ENCODE results near the gene SSBP4.

SSBP4 gene

GRCh38 chr19:18432275-18433014 lies 13.2 kb downstream of the SSBP4 start:
- H3K9me3 ChIP-seq (ENCODE audit: insufficient read depth, low read length, severe bottlenecking), result no peaks in the 10 kb centered on the region
- no peak overlapping the region for H3K9ac ChIP-seq (ENCODE audit: low read depth, low read length)
- no peak overlapping the region for H3K4me3 ChIP-seq (ENCODE audit: low read depth in 1 of 2, low read length in 2 of 2)
- no peak overlapping the region for H2AFZ ChIP-seq (ENCODE audit: low read depth, low read length)
- ATAC-seq (ENCODE audit: insufficient read depth, low read depth) (no peak), DNase-seq (no peak)
- H4K20me1 ChIP-seq (ENCODE audit: insufficient read depth, low read length), result peaks cover 50% of the 10 kb centered on the region
- no peak overlapping the region for H3K4me2 ChIP-seq (ENCODE audit: insufficient read depth, low read length)
- H3K36me3 ChIP-seq (ENCODE audit: insufficient read depth, low read length), result peaks cover 27% of the 10 kb centered on the region
- no peak overlapping the region for H3K27ac ChIP-seq (ENCODE audit: low read length)
- H3K79me2 ChIP-seq (ENCODE audit: insufficient read depth, low read length), result peaks cover 13% of the 10 kb centered on the region
- TF ChIP-seq CTCF (IDR thresholded peaks at IDR 0.05; ENCODE audit: borderline replicate concordance, extremely low read depth, low read length, poor library complexity, severe bottlenecking), result no peak
- no peak for TF ChIP-seq EZH2 (IDR thresholded peaks at IDR 0.05; ENCODE audit: borderline replicate concordance, low read depth, low read length, severe bottlenecking)
- peaks cover 44% of the 10 kb centered on the region for H3K4me1 ChIP-seq (ENCODE audit: insufficient read depth, low read length)
- no peaks in the 10 kb centered on the region for H3K27me3 ChIP-seq (ENCODE audit: insufficient read depth, low read length, poor library complexity)

GRCh38 chr19:18433015-18433691 lies 14.0 kb downstream of the SSBP4 start:
- peaks cover 27% of the 10 kb centered on the region for H3K36me3 ChIP-seq (ENCODE audit: insufficient read depth, low read length)
- H3K27ac ChIP-seq (ENCODE audit: low read length), result no peak overlapping the region
- peaks cover 46% of the 10 kb centered on the region for H4K20me1 ChIP-seq (ENCODE audit: insufficient read depth, low read length)
- DNase-seq (no peak), ATAC-seq (ENCODE audit: insufficient read depth, low read depth) (no peak)
- no peak overlapping the region for H3K4me3 ChIP-seq (ENCODE audit: low read depth in 1 of 2, low read length in 2 of 2)
- H2AFZ ChIP-seq (ENCODE audit: low read depth, low read length), result no peak overlapping the region
- peaks cover 13% of the 10 kb centered on the region for H3K79me2 ChIP-seq (ENCODE audit: insufficient read depth, low read length)
- TF ChIP-seq CTCF (IDR thresholded peaks at IDR 0.05; ENCODE audit: borderline replicate concordance, extremely low read depth, low read length, poor library complexity, severe bottlenecking) (no peak), EZH2 (IDR thresholded peaks at IDR 0.05; ENCODE audit: borderline replicate concordance, low read depth, low read length, severe bottlenecking) (no peak)
- H3K4me2 ChIP-seq (ENCODE audit: insufficient read depth, low read length), result no peak overlapping the region
- H3K9me3 ChIP-seq (ENCODE audit: insufficient read depth, low read length, severe bottlenecking), result no peaks in the 10 kb centered on the region
- H3K27me3 ChIP-seq (ENCODE audit: insufficient read depth, low read length, poor library complexity), result no peaks in the 10 kb centered on the region
- peaks cover 45% of the 10 kb centered on the region for H3K4me1 ChIP-seq (ENCODE audit: insufficient read depth, low read length)
- H3K9ac ChIP-seq (ENCODE audit: low read depth, low read length), result no peak overlapping the region

- TF ChIP-seq EZH2 (IDR thresholded peaks at IDR 0.05; ENCODE audit: borderline replicate concordance, low read depth, low read length, severe bottlenecking) (no peak), CTCF (IDR thresholded peaks at IDR 0.05; ENCODE audit: borderline replicate concordance, extremely low read depth, low read length, poor library complexity, severe bottlenecking) (no peak)
- Histone ChIP-seq H2AFZ (ENCODE audit: low read depth, low read length) (no peak overlapping the region), H3K27me3 (ENCODE audit: insufficient read depth, low read length, poor library complexity) (no peaks in the 10 kb centered on the region), H3K4me2 (ENCODE audit: insufficient read depth, low read length) (no peak overlapping the region), H3K9me3 (ENCODE audit: insufficient read depth, low read length, severe bottlenecking) (no peaks in the 10 kb centered on the region), H3K9ac (ENCODE audit: low read depth, low read length) (no peak overlapping the region), H3K4me3 (ENCODE audit: low read depth in 1 of 2, low read length in 2 of 2) (no peak overlapping the region), H3K36me3 (ENCODE audit: insufficient read depth, low read length) (peaks cover 27% of the 10 kb centered on the region), H3K79me2 (ENCODE audit: insufficient read depth, low read length) (peaks cover 13% of the 10 kb centered on the region), H4K20me1 (ENCODE audit: insufficient read depth, low read length) (peaks cover 39% of the 10 kb centered on the region), H3K4me1 (ENCODE audit: insufficient read depth, low read length) (peaks cover 38% of the 10 kb centered on the region), H3K27ac (ENCODE audit: low read length) (no peak overlapping the region)
- ATAC-seq (ENCODE audit: insufficient read depth, low read depth), result no peak
- DNase-seq, result no peak
Observed at GRCh38 chr19:18433735-18434398, 14.7 kb downstream of the SSBP4 start.
